Subcutaneous adipose tissue (tissue), 4 donors: ENCODE data around the gene MAOA. TPM values are rescaled to one million over a fixed set of nuclear protein-coding genes. Genes with fewer than 3 reads are reported as not detected.

Experiments used
- CTCF ChIP-seq: fragments of 450-650 bp; IDR thresholded peaks from one replicate; pipeline ENCODE4 v1.5.1; 2016; ENCODE audit warnings: low read depth, mild to moderate bottlenecking, control low read depth, antibody characterized with exemption, moderate library complexity
- total RNA-seq, 4 donors: library from RNA; depleted of rRNA; stranded (reverse); fragments of >200 nt; gene quantifications; one replicate each; pipeline ENCODE4 v1.1.0, GENCODE V29; 2016

MAOA gene
- total RNA-seq, 4 donors from 2014 or later = 291 to 599 (median 388) TPM

- no peak for TF ChIP-seq CTCF
These were observed 130.0 kb downstream of the MAOA start for GRCh38 chrX:43785930-43786591.

Other genes starting within 250 kb of the MAOA start
- 100 to 1,000 TPM in 1 of 4 donors, 10 to 100 TPM in 3; 35.5 to 143 (median 67.9) TPM for gene MAOB, start 226.2 kb downstream of the MAOA start, total RNA-seq